ENCODE results near the gene MUC5B.
"Not testable (repeated sequence)": the region's sequence is repeated elsewhere in the genome, so short reads cannot be mapped to it uniquely, and the experiment has no call there.

Gene MUC5B

DNA sequence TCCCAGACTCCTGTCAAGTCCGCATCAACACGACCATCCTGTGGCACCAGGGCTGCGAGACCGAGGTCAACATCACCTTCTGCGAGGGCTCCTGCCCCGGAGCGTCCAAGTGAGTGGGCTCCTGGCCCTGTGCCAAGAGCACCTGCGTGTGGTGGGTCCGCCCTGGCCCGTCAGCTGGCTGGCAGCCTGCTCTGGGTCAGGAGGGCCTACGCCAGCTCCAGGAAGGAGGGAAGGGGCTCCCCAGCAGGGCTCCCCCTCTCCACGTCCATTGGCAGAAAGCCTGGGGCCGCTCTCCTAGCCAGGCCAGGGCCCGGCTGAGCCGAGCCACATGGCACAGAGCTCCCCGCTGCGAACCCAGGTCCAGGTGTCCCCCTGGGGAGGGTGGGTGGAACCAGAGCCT is 37.8 kb downstream of the MUC5B start:
- no peak for DNase-seq

DNA sequence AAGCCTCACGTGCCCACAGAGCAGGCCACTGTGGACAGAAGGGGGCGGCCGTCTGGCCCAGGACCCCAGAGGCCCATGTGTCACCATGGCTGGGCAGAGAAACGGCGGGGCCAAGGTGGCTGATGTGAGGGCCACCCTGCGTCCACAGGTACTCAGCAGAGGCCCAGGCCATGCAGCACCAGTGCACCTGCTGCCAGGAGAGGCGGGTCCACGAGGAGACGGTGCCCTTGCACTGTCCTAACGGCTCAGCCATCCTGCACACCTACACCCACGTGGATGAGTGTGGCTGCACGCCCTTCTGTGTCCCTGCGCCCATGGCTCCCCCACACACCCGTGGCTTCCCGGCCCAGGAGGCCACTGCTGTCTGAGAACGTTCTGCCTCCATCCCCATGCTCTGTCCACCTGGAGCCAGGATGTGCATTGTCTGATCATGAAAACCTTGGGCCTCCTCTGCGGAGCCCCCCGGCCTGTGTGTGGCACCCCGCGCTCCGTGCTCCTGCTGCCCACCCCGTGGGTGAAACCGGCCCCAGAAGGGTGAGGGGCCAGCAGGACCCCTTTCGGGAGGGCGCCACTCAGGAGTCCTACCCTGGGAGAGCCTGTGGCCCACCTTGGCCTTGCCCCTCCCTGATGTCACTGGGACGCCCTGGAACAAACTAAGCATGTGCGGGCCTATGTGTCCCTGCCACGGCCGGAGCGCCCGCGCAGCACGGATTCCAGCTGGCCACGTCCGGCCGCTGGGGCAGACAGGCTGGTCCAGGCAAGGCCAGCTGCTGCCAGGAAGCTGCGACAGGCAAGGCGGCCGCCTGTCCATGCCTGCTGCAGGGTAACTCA is 38.6 kb downstream of the MUC5B start:
- DNase-seq = no peak

DNA sequence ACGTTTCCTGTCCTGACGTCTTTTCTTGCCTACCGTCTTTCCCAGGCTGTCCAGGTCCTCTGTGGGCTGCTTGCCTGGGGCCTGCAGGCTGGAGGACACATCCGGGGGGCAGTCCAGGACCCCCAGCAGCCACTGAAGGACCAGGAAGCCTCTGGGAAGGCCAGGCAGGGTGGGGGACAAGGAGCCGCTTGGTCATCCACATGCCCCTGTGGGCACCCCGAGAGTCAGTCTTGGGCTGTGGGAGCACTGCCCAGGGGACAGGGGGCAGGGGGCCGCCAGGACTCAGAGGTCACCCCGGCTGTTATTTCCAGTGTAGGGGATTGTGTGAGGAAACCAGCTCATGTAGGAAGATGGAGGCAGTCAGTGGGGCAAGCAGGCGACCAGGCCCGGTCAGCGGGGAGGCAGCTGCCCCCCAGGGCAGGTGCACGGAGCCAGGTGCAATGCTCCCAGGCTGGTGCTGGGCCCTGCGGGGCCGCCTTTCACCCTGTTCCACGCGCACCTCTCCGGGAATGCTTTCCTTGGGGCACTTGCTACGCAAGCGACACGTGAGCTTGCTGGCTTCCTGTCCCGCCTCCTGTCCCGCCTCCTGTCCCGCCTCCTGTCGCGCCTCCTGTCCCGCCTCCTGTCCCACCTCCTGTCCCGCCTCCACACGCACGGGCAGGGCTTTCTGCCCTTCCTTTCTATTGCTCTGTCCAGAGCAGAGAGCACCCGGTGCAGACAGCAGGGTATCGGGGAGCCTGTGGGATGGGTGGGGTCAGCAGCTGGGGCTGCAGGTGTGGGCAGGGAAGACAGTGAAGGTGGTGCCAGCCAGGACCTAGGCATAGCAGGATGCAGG is 39.5 kb downstream of the MUC5B start:
- DNase-seq = peak; percentile 25 to 98 (median 88)

DNA sequence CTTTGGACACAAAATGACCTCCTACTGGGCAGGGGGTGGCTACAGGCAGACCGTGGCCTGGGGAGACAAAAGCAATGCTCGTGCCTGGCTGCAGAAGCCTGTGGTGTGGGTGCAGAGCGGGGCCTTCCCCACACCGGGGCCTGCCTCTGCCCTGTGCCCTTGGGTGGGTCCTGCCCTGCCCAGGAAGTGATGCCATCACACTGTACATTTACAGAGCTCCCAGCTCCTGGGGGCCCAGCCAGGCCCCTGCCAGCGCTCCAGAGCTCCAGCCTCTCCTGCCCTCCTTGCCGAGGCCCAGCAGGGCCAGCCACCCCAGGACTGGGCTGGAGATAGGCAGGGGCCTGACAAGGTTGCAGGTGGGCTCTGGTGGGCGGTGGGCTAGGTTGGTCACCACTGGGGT is 40.1 kb downstream of the MUC5B start:
- DNase-seq = no peak

DNA sequence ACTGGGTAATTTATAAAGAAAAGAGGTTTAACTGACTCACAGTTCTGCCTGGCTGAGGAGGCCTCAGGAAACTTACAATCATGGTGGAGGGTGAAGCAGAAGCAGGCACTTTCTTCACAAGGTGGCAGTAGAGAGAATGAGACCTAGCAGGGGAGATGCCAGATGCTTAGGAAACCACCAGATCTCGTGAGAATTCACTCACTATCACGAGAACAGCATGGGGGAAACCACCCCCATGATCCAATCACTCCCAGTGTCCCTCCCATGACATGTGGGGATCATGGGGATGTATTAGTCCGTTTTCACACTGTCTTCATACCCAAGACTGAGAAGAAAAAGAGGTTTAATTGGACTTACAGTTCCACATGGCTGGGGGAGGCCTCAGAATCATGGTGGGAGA is 41.6 kb downstream of the MUC5B start:
- peak in 5 of 58 donors; percentile 25 to 44 (median 30) for DNase-seq

DNA sequence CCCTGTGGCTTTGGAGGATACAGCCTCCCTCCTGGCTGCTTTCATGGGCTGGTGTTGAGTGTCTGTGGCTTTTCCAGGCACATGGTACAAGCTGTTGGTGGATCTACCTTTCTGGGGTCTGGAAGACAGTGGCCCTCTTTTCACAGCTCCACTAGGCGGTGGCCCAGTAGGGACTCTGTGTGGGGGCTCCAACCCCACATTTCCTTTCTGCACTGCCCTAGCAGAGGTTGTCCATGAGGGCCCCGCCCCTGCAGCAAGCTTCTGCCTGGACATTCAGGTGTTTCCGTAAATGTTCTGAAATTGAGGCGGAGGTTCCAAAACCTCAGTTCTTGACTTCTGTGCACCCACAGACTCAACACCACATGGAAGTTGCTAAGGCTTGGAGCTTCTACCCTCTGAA is 42.6 kb downstream of the MUC5B start:
- not testable (repeated sequence) for DNase-seq

DNA sequence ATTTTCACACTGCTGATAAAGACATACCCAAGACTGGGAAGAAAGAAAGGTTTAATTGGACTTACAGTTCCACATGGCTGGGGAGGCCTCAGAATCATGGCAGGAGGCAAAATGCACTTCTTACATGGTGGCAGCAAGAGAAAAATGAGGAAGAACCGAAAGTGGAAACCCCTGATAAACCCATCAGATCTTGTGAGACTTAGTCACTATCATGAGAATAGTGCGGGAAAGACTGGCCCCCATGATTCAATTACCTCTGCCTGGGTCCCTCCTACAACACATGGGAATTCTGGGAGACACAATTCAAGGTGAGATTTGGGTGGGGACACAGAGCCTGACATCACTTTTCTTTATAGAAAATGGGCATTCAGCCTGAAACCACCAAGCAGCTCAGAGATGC is 44.1 kb downstream of the MUC5B start:
- not testable (repeated sequence) for DNase-seq

DNA sequence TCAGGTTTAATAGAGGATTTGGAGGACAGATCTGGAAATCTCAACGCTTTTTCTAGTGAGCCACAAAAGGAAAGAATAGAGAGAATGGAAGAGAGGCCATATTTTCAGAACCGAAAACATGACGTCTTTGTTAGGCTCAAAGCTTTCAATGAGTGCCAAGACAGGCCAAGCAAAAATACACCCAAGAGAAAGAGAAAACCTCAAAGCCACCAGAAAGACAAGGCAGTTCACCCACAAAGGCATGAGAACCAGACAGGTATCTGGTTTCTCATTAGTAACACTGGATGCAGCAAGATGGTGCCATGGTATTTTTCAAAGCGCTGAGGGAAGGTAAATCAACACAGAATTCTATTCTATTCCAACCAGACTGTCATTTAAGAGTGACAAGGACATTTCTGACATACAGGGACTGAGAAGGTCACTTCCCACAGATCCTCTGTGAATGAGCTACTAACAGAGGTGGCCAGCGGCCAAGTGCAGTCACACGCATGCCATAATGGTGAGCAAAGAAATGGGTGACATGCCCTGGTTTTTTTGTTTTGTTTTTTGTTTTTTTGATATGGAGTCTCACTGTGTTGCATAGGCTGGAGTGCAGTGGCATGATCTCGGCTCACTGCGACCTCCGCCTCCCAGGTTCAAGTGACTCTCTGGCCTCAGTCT is 44.7 kb downstream of the MUC5B start:
- peak in 4 of 58 donors; percentile 24 to 67 (median 25) for DNase-seq

DNA sequence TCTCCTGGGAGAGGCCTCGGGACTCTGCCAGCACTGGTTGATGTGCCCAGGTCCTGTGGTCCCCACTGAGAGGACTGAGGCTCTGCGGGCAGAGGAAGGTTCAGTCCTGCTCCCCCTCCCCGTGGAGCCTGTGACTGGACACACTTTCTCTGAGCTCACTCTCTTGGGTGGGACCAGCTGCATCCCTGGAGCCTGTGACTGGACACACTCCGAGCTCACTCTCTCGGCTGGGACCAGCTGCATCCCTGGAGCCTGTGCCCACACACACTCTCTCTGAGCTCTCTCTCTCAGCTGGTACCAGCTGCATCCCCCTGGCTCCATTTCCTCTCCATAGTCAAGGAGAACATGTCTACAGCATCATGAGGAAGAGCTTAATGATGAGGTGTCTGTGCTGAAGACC is 47.1 kb downstream of the MUC5B start:
- peak in 16 of 58 donors; percentile 9 to 61 (median 34) for DNase-seq

DNA sequence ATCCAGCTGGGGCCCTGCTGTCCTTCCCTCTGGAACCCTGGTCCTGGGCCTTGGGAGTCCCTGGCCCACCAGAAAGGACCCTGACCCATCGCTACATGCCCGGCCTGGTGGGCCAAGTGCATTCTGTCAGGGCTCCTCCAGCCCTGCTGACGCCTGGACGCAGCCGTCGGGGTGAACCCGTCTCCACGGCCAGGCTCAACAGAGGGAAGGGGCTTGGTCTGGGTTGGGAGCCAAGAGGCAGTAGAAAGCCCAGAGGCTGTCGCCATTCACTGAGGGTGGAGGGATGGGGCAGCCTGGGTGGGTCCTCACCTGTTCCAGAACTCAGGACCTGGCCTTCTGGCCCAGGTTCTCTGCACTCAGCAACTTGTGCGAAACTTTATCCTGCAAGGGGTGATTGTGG is 47.6 kb downstream of the MUC5B start:
- no peak for DNase-seq

DNA sequence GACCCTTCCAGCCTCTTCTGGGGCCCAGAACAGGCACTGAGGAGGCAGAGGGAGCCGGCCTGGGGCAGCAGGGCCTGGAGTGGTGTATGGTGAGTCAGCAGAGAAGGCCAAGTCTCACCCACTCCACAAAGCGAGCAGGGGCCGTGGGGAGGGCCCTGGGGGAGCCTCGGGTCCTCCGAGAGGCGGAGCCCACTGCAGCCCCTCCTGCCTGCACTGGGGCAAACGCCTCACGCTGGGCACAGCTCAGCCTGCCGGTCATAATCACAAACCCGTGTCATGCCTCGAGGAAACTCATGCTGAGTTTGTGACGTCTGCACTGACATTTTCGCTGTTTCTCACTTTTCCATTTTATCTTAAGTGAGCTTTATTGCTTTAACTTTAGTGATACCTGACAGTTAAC is 48.1 kb downstream of the MUC5B start:
- DNase-seq = no peak

DNA sequence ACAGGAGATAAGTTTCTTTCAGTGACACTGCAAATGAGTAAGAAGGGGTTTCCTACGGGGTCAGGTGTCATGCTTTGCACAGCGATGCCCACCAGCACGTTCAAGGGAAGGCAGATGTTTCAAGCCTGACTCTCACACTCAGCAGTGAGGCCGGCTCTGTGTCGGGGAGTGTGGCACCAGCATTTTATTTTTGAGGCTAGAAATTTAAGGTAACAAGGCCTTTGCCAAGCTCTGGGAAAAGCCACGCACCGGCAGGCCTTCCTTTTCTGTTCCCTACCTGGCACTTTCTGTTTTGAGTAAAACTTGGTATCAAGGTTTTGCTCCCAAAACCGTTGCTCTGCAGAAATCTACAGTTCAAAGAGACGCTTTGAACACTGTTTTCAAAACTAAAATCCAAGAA is 48.5 kb downstream of the MUC5B start:
- no peak for DNase-seq

DNA sequence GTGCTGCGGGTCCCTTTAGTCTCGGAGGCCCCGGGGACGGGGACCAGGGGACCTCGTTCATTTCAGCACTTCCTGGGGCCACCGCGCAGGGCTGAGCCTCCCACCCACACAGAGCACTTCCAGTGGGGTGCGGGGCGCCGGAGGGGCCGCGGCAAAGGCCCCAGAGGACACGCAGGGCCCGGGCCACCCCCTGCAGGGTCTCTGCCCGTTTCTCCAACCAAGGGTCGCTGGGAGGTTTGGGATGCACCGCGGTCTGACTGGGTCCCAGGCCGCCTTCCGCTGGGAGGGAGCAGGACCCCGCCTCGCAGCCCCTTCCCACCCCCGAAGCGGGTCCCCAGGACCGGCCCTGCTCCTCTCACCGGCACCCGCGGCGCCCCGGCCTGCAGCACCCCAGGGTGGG is 49.1 kb downstream of the MUC5B start:
- DNase-seq = no peak

DNA sequence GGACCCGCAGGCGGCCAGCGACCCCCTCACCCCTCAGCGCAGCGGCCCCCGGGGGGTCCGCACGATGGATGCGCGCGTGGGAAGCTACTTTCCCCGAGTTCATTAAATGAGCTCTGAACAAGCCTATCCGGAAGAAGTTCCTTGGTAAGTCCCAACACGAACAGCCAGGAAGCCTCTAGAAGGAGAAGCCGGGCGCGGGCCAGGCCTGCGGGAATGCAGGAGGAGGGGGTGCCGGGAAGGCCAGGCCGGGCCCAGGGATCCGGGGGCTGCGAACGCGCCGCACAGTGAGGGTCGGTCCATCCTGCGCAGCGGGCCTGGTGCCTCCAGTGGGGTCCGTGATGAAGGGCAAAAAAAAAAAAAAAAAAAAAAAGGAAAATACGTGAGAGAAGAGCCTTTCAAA is 49.7 kb downstream of the MUC5B start:
- no peak for DNase-seq

DNA sequence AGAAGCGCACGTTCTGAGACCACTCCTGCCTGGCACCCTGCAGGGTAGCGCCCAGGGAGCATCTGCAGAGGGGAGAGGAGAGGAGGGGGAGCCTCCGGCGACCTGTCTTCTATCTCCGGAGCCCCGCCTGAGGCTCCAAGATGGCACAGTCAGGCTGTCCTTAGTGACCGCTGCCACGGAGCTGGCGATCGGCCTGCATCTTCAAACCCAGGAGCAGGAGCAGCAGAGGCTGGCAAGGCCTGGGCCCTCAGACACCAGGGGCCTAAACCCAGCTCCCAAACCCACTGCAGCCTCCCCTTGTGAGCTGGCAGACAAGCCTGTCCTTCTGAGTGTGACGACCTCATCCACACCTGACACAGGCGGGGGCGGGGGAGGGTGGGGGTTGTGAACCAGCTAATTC is 51.6 kb downstream of the MUC5B start:
- no peak for DNase-seq

DNA sequence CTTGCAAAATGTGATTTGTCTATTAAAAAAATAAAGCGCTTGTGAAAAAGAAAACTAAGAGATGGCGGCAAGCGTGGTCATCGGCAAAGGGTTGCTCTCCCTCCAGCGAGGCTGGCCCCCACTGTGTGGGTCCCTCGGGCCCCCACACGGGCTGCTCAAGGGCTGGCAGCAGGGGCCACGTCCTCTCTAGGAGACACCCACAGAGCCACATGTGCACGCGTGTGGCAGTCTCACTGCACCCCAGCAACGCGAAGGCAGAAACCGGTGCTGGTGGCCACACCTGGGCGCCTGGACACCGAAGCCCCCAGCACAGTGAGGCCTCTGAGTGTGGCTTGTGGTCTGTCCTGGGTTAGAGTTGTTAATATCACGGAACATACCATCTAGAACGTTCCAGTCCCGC is 52.2 kb downstream of the MUC5B start:
- DNase-seq = no peak

DNA sequence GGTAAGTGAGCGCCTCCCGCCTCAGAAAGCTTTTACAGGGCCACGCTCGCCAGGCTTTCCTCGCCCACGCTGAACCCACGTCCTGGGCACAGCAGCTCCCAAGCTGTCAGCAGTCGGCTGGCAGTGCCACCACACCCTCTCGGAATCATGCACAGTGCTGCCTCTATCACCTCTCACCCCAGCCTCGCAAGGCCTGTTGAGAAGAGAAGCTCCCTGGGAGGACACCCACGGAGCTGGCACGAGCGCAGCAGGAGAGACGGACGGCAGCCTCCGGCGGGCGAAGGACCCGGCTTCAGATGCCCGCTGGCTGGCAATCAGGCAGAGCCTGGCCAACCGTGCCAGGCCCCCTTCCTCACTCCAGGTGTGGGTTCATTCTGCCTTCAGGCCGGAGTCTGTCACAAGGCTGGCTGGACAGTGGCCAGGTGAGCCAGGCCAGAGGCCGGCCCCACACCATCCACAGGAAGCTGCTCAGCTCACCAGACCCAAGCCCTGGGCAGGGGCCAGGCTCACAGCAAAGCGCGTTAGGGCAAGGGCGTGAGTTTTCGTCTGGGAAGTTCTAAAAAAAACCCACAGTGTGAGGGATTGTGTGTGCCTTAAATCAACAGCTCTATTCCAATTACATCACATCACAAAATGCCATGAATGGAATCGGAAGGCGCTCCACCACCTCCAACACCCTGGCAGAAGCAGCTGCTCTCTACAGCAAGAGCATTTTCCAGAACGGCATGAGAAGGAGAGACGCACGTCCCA is 53.4 kb downstream of the MUC5B start:
- DNase-seq = peak in 40 of 58 donors; percentile 21 to 83 (median 50)

DNA sequence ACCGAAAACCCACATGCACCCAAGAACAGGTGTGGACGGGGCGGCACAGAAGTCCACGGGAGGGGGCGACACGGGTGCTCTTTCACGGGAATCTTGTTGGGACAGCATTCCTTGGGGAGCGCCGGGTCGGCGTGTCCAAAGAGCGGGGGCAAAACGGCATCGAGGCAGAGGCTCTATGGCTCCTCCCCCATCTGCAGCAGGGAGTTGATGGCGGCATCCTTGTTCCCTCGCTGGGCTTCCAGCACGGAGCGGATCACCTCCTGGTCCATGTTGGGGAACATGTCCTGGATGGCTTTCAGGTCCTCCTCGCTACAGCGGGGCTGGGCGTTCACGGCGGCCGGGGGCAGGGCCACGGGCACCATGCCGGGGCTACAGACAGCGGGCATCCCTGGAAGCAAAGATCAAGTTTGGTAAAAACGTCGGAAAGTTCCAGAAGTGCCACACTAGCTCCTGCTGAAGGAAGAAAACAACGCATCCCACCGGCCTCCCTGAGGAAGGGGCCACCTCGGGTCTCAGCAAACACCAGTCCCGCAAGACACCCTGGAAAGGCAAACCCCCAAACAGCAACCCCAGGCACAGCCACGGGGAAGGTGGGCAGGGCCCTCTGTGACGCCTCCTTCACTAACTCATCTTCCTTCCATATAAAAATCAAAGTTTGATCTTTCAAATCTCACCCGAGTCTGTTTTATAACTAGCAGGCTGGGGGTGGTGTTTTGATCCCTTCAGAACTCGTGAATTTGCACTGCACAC is 54.2 kb downstream of the MUC5B start:
- no peak for DNase-seq

DNA sequence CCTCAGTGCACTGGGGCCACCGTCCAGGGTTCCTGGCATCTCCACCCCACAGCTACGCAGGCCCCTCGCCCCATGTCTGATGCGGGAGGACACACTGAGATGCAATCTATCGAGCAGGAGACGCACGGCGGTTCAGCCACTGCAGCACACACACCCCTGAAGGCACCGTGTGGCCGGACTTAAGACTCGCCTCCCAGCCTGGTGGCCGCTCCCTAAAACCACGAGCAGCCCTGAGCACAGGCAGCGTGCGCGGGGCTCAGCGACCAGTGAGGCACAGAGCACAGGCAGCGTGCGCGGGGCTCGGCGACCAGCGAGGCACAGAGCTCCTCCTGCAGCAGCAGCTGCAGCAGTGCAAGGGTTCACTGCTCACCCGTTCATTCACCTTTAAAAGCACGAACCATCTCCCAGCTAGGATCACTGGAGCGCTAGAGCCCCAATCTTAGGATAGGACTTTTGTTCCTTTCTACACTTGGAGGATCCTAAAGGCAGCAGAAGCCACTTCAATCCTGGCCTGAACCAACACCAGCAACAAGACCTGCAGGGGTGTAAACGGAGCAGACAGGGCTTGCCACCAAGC is 55.2 kb downstream of the MUC5B start:
- DNase-seq = no peak

Measured in anterior cingulate cortex (tissue), 58 donors.